Activated naive CD8-positive, alpha-beta T cell treated with anti-CD3 and anti-CD28 coated beads, Interleukin-2, amount 10 ng/mL, durations not matched to agents 7 days and 5 days (primary cell): ENCODE data around the gene GLG1. TPM values are rescaled to one million over a fixed set of nuclear protein-coding genes. Genes with fewer than 3 reads are reported as not detected.
"Not testable (repeated sequence)": the region's sequence is repeated elsewhere in the genome, so short reads cannot be mapped to it uniquely, and the experiment has no call there.

Experiments used
- ATAC-seq: fragments of 150-1000 bp; cut with Tn5 transposase; one replicate; pipeline ENCODE4 v1.10.0; 2021; ENCODE audit warnings: low read depth, moderate library complexity
- POLR2A ChIA-PET: fragments of 350-600 bp; sonication (Branson Sonifier 250); formaldehyde crosslinking; loops from one replicate; lab custom pipeline; 2021; ENCODE audit warnings: antibody characterized with exemption; lab: Charles Lee
- DNase-seq: peaks from one replicate; pipeline ENCODE4 v3.0.0; 2021
- H3K27ac Mint-ChIP-seq: one replicate; pipeline ENCODE4 v1.8.0; 2022; ENCODE audit warnings: mild to moderate bottlenecking, mixed read lengths
- H3K27me3 Mint-ChIP-seq: one replicate; pipeline ENCODE4 v1.8.0; 2022; ENCODE audit warnings: mild to moderate bottlenecking, moderate library complexity, mixed read lengths
- H3K36me3 Mint-ChIP-seq: one replicate; pipeline ENCODE4 v1.8.0; 2021; ENCODE audit warnings: mild to moderate bottlenecking, mixed read lengths
- H3K4me1 Mint-ChIP-seq: one replicate; pipeline ENCODE4 v1.8.0; 2021; ENCODE audit warnings: mixed read lengths
- H3K4me3 Mint-ChIP-seq: one replicate; pipeline ENCODE4 v1.8.0; 2022; ENCODE audit warnings: mild to moderate bottlenecking, moderate library complexity, mixed read lengths
- H3K9me3 Mint-ChIP-seq: one replicate; pipeline ENCODE4 v1.8.0; 2021; ENCODE audit warnings: mixed read lengths
- total RNA-seq, 2 experiments: library from RNA; stranded (reverse); gene quantifications; one replicate each; pipeline ENCODE4 v1.2.3, GENCODE V29; 2021

Gene GLG1
- total RNA-seq, 2 experiments from 2014 or later: 118 to 120 TPM

- Mint-ChIP-seq H3K4me3 (no peak overlapping the region), H3K4me1 (peaks cover 37% of the 10 kb centered on the region), H3K27me3 (no peaks in the 10 kb centered on the region), H3K27ac (no peak overlapping the region), H3K36me3 (peaks cover 24% of the 10 kb centered on the region), H3K9me3 (no peaks in the 10 kb centered on the region)
- ATAC-seq (no peak), DNase-seq (no peak)
- POLR2A ChIA-PET: no interaction called here
Measured at GRCh38 chr16:74563828-74564263, 43.1 kb downstream of the GLG1 start.

GRCh38 chr16:74562117-74562516 lies 44.8 kb downstream of the GLG1 start:
- Mint-ChIP-seq H3K27ac (no peak overlapping the region), H3K27me3 (no peaks in the 10 kb centered on the region), H3K9me3 (no peaks in the 10 kb centered on the region), H3K4me3 (no peak overlapping the region), H3K4me1 (peaks cover 39% of the 10 kb centered on the region), H3K36me3 (peaks cover 27% of the 10 kb centered on the region)
- POLR2A ChIA-PET: interaction anchor here (0.6 kb wide), 1 partner anchor 50 kb away, joined by 3 read pairs; no protein-coding TSS in a partner anchor
- ATAC-seq: no peak
- no peak for DNase-seq

- no peak overlapping the region for H3K27ac Mint-ChIP-seq
- POLR2A ChIA-PET: no interaction called here
- H3K27me3 Mint-ChIP-seq: no peaks in the 10 kb centered on the region
- DNase-seq (no peak), ATAC-seq (no peak)
- peaks cover 38% of the 10 kb centered on the region for H3K4me1 Mint-ChIP-seq
- H3K9me3 Mint-ChIP-seq: no peaks in the 10 kb centered on the region
- peaks cover 24% of the 10 kb centered on the region for H3K36me3 Mint-ChIP-seq
- H3K4me3 Mint-ChIP-seq: no peak overlapping the region
Measured at GRCh38 chr16:74561626-74562025, 45.3 kb downstream of the GLG1 start.

GRCh38 chr16:74560912-74561311 lies 46.0 kb downstream of the GLG1 start:
- DNase-seq: no peak
- POLR2A ChIA-PET: interaction anchor here (0.5 kb wide), 1 partner anchor 68 kb away, joined by 4 read pairs; no protein-coding TSS in a partner anchor

GRCh38 chr16:74558873-74559272 lies 48.0 kb downstream of the GLG1 start:
- Mint-ChIP-seq H3K4me3 (no peak overlapping the region), H3K27ac (no peak overlapping the region), H3K27me3 (no peaks in the 10 kb centered on the region), H3K36me3 (peaks cover 16% of the 10 kb centered on the region), H3K4me1 (peaks cover 21% of the 10 kb centered on the region), H3K9me3 (no peaks in the 10 kb centered on the region)
- ATAC-seq: no peak
- POLR2A ChIA-PET: no interaction called here
- no peak for DNase-seq

More at GRCh38 chr16:74560912-74561311, 46.0 kb downstream of the GLG1 start:
- no peak overlapping the region for H3K4me3 Mint-ChIP-seq
- H3K9me3 Mint-ChIP-seq: no peaks in the 10 kb centered on the region
- H3K4me1 Mint-ChIP-seq: peaks cover 37% of the 10 kb centered on the region
- H3K36me3 Mint-ChIP-seq: peaks cover 24% of the 10 kb centered on the region
- no peak for ATAC-seq
- no peak overlapping the region for H3K27ac Mint-ChIP-seq
- no peaks in the 10 kb centered on the region for H3K27me3 Mint-ChIP-seq

- POLR2A ChIA-PET: no interaction called here
- H3K27ac Mint-ChIP-seq: no peak overlapping the region
- H3K4me1 Mint-ChIP-seq: peaks cover 19% of the 10 kb centered on the region
- peaks cover 8% of the 10 kb centered on the region for H3K36me3 Mint-ChIP-seq
- no peaks in the 10 kb centered on the region for H3K27me3 Mint-ChIP-seq
- H3K9me3 Mint-ChIP-seq: no peaks in the 10 kb centered on the region
- H3K4me3 Mint-ChIP-seq: no peak overlapping the region
- ATAC-seq (no peak), DNase-seq (no peak)
Measured at GRCh38 chr16:74557275-74557674, 49.6 kb downstream of the GLG1 start.

GRCh38 chr16:74556375-74556922 lies 50.5 kb downstream of the GLG1 start:
- Mint-ChIP-seq H3K27ac (no peak overlapping the region), H3K36me3 (peaks cover 8% of the 10 kb centered on the region)
- POLR2A ChIA-PET: no interaction called here

GRCh38 chr16:74552357-74552756 lies 54.6 kb downstream of the GLG1 start:
- H3K4me1 Mint-ChIP-seq, DNase-seq, H3K27ac Mint-ChIP-seq, H3K4me3 Mint-ChIP-seq, H3K36me3 Mint-ChIP-seq, POLR2A ChIA-PET, ATAC-seq, H3K9me3 Mint-ChIP-seq, H3K27me3 Mint-ChIP-seq: not testable (repeated sequence)

More at GRCh38 chr16:74556375-74556922, 50.5 kb downstream of the GLG1 start:
- peaks cover 15% of the 10 kb centered on the region for H3K4me1 Mint-ChIP-seq
- H3K27me3 Mint-ChIP-seq: no peaks in the 10 kb centered on the region
- H3K4me3 Mint-ChIP-seq: no peak overlapping the region
- DNase-seq (no peak), ATAC-seq (no peak)
- no peaks in the 10 kb centered on the region for H3K9me3 Mint-ChIP-seq

- H3K36me3 Mint-ChIP-seq, ATAC-seq, POLR2A ChIA-PET, H3K27ac Mint-ChIP-seq, DNase-seq, H3K9me3 Mint-ChIP-seq, H3K4me1 Mint-ChIP-seq, H3K27me3 Mint-ChIP-seq, H3K4me3 Mint-ChIP-seq: not testable (repeated sequence)
Measured at GRCh38 chr16:74550227-74551019, 56.5 kb downstream of the GLG1 start.

GRCh38 chr16:74546112-74546511 lies 60.8 kb downstream of the GLG1 start:
- POLR2A ChIA-PET, DNase-seq, H3K4me1 Mint-ChIP-seq, H3K27ac Mint-ChIP-seq, ATAC-seq, H3K9me3 Mint-ChIP-seq, H3K36me3 Mint-ChIP-seq, H3K4me3 Mint-ChIP-seq, H3K27me3 Mint-ChIP-seq: not testable (repeated sequence)

- H3K9me3 Mint-ChIP-seq, H3K27ac Mint-ChIP-seq, H3K4me1 Mint-ChIP-seq, H3K27me3 Mint-ChIP-seq, DNase-seq, POLR2A ChIA-PET, H3K4me3 Mint-ChIP-seq, ATAC-seq, H3K36me3 Mint-ChIP-seq: not testable (repeated sequence)
Measured at GRCh38 chr16:74542911-74543578, 63.9 kb downstream of the GLG1 start.

GRCh38 chr16:74540663-74541062 lies 66.3 kb downstream of the GLG1 start:
- H3K27ac Mint-ChIP-seq, H3K4me3 Mint-ChIP-seq, ATAC-seq, H3K27me3 Mint-ChIP-seq, H3K9me3 Mint-ChIP-seq, H3K36me3 Mint-ChIP-seq, DNase-seq, POLR2A ChIA-PET, H3K4me1 Mint-ChIP-seq: not testable (repeated sequence)

GRCh38 chr16:74538801-74539200 lies 68.1 kb downstream of the GLG1 start:
- H3K4me3 Mint-ChIP-seq, H3K27ac Mint-ChIP-seq, ATAC-seq, H3K9me3 Mint-ChIP-seq, H3K4me1 Mint-ChIP-seq, H3K27me3 Mint-ChIP-seq, H3K36me3 Mint-ChIP-seq, DNase-seq, POLR2A ChIA-PET: not testable (repeated sequence)
